GM18508 (cell line): Measurements from ENCODE around the gene EPB41L2.
"Not testable (repeated sequence)": the region's sequence is repeated elsewhere in the genome, so short reads cannot be mapped to it uniquely, and the experiment has no call there.

Source experiments
- ATAC-seq: cut with Tn5 transposase; IDR thresholded peaks from one replicate; pipeline ENCODE4 v1.9.1; 2021; ENCODE audit warnings: moderate number of reproducible peaks; ENCODE audit not compliant: insufficient read depth, unreplicated experiment

EPB41L2 gene

GRCh38 chr6:130826442-130827246 lies 236.4 kb downstream of the EPB41L2 start:
- no peak for ATAC-seq

- no peak for ATAC-seq
These were observed 237.1 kb downstream of the EPB41L2 start for GRCh38 chr6:130825772-130826441.

DNA sequence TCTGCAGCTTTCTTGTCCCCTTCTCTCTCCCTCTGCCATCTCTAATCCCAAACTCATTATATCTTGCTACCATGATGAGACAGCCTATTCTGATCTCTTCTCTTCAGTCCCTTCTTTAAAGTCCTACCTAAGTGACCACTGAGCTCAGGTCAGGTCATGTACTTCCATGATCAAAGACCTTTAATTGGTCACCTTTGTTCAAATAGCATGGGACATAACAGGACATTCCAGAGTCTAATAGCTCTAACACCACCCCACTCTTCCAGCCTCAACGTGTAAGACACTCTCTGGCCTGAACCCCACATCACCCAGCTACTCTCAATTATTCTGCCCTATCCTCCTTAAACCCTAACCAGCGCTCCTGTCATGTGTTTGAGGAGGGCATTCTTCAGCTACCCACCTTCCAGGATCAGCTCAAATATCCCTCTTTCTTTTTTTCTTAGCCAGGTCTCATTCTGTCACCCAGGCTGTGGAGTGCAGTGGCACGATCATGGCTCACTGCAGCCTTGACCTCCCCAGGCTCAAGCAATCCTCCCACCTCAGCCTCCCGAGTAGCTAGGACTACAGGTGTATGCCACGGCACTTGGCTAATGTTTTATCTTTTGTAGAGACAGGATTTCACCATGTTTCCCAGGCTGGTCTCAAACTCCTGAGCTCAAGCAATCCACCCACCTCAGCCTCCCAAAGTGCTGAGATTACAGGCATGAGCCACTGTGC lies 237.9 kb downstream of the EPB41L2 start:
- ATAC-seq, result no peak

- ATAC-seq, result no peak
These were observed 240.3 kb downstream of the EPB41L2 start for GRCh38 chr6:130822736-130823135.

- no peak for ATAC-seq
These were observed 247.6 kb downstream of the EPB41L2 start for GRCh38 chr6:130815200-130816071.

DNA sequence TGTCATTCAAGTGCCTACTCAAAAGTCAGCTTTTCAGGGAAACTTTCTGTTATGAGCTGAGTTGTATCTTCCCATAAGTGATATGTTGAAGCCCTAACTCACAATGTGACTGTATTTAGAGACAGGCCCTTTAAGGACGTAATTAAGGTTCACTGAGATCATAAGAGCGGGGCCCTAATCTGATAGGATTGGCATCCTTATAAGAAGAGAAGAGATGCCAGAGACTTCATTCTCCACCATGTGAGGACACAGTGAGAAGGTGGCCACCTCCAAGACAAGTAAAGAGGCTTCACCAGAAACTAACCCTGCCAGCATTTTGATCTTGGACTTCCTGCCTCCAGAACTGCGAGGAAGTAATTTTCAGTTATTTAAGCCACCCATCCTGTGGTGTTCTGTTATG lies 248.5 kb downstream of the EPB41L2 start:
- ATAC-seq, result no peak

- no peak for ATAC-seq
These were observed 251.1 kb downstream of the EPB41L2 start for GRCh38 chr6:130811932-130812331.

DNA sequence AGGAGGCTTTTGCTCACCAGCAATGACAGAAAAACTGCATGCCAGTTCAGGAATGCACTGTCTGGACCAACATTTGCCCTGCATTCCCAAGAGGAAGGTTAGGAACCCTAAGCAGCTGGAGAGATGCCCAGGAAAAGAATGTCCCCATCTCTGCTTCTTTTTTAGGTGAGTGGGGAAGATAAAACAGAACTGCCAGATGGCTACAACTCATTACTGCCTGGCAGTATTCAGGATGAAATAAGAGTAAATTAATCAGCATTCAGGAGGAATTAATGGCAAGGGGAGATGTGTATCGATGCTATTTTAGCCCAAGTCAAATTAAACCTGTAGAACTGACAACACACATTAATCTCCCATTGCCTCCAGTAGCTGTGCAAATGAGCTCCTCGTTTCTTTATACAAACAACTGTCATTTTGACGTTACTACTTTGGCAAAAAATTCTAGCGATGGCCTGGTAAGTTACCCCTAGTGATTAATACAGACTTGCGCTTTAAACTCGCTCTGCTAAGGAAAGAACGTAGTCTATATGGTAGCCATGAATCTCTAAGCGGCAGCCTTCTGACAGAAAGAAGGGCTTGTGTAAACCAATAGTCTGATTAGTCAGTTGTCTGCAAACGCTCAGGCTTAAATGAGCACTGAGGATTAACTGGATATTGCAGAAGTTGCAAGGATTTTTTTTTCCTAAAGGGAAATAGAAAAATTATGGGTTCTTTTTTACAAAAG lies 252.6 kb downstream of the EPB41L2 start:
- no peak for ATAC-seq

GRCh38 chr6:130801368-130801767 lies 261.7 kb downstream of the EPB41L2 start:
- not testable (repeated sequence) for ATAC-seq

GRCh38 chr6:130797061-130797460 lies 266.0 kb downstream of the EPB41L2 start:
- no peak for ATAC-seq

- ATAC-seq, result no peak
These were observed 266.6 kb downstream of the EPB41L2 start for GRCh38 chr6:130796313-130796905.

- no peak for ATAC-seq
These were observed 268.3 kb downstream of the EPB41L2 start for GRCh38 chr6:130794738-130795137.

DNA sequence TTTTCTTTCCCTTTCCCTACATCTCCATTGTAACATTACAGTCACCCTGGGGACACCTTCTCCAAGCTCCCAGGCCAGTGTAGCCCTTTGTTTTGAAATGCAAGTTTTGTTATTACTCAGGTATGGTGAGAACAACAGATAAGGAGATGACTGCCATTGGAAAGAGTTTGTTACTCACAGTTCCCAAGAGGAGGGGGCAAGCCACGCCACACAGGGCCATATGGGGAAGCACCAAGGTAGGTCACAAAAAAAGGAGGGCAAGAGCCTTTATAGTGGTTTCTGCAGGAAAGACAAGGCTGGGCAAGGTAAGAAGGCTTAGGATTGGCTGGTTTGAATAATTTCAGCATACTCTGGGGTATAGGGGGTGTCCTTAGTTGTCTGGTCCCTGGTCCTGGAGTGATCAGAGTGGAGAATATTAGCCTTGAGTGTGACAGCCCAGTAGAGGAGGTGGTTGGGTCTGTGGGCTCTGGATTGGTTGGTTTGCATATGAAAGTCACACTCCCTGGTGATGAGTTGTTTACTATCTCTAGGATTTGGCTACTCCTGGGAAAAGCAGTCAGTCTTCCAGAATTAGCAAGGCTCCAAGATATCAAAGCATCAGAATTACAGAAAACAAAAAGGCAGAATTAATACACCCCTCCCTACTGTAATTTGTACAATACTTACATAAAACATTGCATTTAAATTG lies 268.9 kb downstream of the EPB41L2 start:
- no peak for ATAC-seq
